Measurements from ENCODE around the gene ELAVL1.

Gene ELAVL1

DNA sequence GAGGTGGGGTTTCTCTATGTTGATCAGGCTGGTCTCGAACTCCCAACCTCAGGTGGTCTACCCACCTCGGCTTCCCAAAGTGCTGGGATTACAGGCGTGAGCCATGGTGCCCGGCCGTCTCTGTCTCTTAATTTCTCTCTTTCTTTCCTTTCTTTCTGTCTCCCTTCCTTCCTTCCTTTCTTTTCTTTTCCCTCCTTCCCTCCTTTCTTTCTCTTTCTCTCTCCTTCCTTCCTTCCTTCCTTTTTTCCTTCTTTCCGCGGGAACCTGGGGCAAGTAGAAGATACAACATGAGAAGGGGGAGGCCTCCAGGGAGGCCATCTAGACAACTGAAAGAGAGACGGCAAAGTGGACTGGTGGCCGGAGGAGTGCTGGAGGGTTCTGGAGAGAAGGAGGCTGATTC lies 15.2 kb upstream of the ELAVL1 start:
- FAIRE-seq = no peak

DNA sequence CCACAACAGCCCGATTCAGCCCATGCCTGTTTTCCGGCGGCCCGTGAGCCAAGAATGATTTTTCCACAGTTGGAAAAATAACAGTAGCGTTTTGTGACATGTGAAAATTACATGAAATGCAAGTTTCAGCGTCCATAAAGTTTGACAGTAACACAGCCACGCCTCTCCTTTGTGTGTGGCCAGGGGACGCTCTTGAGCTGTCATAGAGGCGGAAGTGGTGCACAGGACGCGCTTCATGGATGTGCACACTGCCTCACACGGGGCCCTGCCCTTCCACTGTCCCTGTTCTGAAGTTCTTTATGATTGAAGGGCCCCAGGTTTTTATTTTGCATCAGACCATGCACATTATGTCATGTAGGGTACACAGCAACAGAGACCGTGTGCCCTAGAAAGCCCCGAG lies 12.4 kb upstream of the ELAVL1 start:
- no peak for FAIRE-seq

- FAIRE-seq = no peak
These were observed 523 bp downstream of the ELAVL1 start for GRCh38 chr19:8004723-8005513.

- FAIRE-seq = no peak
These were observed 1.4 kb downstream of the ELAVL1 start for GRCh38 chr19:8004001-8004400.

DNA sequence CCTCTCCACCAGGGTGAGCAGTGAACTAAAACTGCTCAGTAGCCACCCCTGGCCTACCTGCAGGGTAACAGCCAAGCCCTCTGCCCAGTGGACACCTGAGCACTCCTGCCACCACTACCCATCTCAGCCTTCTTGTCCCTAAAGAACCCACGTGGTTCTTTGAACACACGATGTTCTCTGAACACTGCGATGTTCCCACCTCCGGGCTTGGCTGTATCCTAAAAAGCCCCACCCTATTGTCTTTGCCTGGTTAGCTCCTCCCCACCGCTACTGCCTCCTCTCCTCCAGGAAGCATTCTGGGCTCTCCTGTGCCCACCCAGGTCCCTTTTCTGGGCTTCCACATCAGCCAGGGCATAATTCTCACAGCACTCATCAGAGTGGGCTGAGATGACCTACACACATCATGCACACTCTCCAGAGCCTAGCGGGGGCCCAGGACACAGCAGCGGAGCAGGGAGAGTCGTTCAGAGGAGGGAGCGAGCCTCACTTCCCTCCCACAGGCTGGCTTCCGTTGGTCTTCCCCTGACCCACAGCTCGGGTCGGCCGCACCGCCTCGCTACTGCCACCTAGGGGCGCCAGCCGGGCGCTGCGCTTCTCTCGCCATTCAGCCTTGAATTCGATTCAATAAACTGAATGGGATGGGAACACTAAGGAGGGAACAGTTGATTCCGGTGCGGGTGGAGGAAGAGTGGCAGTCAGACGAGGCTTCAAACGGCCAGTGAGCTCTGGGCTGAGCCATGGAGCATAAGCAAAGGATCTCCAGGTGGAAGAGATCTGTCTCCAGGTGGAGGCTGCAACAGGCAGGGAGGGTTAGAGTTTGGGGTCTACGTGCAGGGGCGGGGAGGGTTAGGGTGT lies 3.2 kb downstream of the ELAVL1 start:
- no peak for FAIRE-seq

- no peak for FAIRE-seq
These were observed 3.8 kb downstream of the ELAVL1 start for GRCh38 chr19:8001651-8001994.

DNA sequence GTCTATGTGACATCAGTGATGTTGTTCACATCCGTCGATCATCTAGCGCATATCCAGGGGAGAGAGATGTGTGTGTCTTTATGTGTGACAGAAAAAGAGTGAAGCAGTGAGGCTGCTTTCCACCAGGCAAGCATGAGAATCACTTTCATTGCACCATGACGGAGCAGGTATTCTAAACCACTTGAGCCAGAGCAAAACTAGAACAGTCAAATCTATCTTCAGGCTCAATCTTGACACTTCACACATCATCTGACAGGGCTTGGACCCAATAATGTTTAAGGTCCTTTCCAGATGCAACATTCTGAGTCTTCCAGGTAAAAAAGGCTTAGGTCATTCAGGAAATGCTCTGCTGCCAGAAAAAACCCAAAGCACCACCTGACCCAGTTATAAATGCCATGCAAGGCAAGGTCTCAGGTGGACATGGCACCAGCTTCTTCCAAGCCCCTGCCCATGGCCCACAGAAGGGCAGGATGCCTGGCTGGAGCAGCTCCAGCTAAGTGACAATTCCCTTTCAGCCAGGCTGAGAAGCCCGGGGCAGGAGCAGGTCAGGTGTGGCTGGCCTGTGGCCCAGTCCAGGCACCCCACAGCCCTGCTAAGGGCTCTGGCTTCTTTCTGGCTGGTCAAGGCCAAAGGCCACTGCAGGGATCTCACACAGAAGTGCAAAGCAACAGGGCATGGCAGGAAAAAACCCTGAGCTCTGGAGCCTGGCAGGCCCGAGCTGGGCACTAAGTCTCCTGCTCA lies 5.0 kb downstream of the ELAVL1 start:
- FAIRE-seq = no peak

- no peak for FAIRE-seq
These were observed 6.1 kb downstream of the ELAVL1 start for GRCh38 chr19:7999376-7999775.

DNA sequence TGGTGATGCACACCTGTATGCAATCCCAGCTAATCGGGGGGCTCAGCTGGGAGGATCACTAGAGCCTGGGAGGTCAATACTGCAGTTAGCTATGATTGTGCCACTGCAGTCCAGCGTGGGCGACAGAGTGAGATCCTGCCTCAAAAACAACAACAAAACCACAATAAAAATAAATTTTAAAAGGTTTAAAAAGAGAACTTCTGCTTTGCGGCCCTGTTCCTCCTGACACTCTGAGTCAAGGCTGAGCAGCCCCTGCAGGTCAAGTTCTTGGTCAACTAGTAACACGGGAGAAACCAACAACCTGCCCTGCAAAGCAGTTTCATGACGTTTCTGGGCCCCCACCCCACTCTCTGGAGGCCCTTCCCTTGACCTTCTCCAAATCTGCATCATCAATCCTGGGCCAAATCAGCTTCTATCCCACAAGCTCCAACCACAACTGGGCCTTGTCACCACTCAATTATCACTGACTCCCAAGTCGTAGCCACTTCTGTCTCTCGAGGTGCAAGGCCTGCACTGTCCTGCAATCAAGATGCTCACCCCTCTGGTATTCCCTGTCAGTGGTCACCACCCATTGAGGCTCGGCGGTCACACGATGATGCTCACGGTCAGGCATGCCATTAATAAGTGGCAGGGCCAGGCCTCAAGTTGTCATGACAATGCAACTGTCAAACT lies 7.5 kb downstream of the ELAVL1 start:
- FAIRE-seq = no peak

- FAIRE-seq = no peak
These were observed 8.6 kb downstream of the ELAVL1 start for GRCh38 chr19:7996883-7997282.

DNA sequence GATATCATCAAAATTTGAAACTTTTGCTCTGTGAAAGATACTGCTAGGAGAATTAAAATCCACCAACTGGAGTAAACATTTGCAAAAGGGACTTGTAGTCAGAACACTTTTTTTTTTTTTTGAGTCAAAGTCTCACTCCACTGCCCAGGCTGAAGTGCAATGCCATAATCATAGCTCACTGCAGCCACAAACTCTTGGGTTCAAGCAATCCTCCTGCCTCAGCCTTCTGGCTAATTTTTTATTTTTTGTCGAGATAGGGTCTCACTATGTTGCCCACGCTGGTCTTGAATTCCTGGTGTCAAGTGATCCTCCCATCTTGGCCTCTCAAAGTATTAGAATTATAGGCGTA lies 9.7 kb downstream of the ELAVL1 start:
- FAIRE-seq = no peak

DNA sequence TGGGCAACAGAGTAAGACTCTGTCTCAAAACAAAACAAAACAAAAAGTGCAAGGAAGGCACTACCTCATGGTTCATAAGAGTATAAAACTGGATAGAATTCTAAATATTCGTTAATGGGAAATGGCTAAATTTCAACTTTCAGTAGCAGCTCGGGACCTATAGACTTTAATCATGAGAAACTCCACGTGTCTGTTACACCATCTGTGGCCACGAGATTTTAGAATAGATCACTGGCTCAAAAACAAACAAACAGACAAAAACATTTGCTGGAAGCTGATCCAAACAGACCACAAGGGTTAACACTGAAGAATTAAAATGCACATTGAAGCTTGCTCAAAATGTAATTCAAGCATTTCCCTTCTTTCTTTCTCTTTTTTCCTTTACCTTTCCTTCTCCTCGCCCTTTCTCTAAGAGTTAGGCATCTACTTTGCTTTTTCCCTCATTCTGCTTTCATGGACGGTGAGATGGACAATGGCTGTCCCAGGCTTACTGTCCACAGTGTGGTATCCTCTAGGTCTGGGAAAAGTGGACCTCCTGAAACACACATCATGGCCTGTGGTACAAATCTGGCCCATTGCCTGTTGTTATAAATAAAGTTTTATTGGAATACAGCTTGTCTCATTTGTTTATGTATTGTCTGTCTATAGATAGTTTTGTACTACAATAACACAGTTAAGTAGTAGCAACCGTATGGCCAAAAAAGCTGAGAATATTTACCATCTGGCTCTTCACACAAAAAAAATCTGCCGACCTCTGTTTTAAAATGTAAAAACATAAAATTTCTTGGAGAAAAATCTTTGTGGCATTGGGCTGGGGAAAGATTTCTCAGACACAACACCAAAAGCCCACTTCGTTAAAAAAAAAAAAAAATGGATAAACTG lies 10.3 kb downstream of the ELAVL1 start:
- no peak for FAIRE-seq

DNA sequence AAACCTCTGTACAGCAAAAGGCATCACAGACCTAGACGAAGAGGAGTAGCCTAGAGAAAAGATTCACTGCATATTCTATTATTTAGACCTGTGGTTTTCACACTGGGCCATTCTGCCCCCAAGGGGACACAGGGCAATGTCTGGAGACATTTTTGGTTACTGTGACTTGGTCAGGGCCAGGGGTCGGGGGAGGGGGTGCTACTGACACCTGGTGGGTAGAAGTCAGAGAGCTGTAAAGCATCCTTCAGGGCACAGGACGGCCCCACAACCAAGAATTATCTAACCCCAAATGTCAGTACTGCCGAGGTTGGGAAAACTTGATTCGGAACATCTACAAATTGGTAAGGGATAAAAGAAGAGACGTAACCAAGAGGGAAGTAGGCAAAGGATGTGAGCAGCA lies 11.3 kb downstream of the ELAVL1 start:
- no peak for FAIRE-seq

GRCh38 chr19:7993560-7993959 lies 11.9 kb downstream of the ELAVL1 start:
- no peak for FAIRE-seq

DNA sequence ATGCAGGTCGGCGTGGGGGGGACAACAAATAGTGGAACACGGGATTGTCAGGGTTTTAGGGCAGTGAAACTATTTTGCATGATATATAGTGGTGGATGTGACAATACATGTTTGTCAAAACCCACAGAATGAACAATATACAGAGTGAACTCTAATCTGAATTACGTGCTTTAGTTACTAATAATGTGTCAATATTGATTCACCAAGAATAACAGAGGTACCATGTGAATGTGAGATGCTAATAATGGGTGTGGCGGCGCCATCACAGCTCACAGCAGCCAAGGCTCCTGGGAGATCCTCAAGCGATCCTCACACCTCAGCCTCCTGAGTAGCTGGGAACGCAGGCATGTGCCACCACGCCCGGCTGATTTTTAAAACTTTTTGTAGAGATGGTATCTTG lies 12.9 kb downstream of the ELAVL1 start:
- no peak for FAIRE-seq

- no peak for FAIRE-seq
These were observed 16.3 kb downstream of the ELAVL1 start for GRCh38 chr19:7989071-7989575.

DNA sequence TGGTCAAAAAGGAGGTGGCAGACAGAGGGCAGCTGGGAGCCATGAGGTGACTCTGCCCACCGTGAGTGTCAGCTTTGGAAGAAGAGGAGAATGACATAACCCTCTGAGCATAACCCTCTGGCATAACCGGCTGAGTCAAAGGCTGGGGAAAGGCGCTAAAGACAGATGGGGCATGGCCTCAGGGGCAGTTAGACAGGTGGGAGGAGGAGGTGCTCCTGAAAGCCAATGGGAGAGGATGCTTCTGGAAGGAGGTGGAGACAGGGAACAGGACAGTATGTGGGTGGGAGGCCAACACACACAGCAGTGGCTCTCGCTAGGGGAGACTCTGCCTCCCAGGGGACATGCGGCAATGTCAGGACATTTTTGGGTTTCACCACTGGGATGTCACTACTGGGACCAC lies 17.1 kb downstream of the ELAVL1 start:
- no peak for FAIRE-seq

- no peak for FAIRE-seq
These were observed 18.2 kb downstream of the ELAVL1 start for GRCh38 chr19:7987114-7987768.

GRCh38 chr19:7986321-7987113 lies 18.9 kb downstream of the ELAVL1 start:
- FAIRE-seq = no peak

DNA sequence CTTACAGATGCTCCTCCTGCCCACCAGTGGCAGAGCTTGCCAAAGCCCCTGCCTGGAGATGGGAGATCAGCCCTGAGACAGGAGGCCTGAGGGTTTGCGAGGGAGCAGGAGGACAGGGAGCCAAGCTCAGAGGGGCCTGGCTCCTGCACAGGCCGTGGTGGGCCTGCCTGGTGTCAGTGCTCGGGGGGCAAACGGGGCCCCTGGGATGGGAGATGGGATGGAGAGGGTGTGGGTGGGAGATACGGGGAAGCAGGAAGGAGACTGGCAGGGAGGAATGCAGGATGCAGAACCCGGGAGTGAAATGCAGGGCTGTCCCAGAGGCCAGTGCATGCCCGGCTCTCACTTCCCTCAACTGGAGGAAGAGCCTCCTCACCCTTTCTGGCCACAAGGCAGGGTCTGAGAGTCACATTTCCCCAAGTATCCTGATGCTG lies 19.9 kb downstream of the ELAVL1 start:
- FAIRE-seq = no peak
